ENCODE data around the gene RYR2. TPM values are rescaled to one million over a fixed set of nuclear protein-coding genes. Genes with fewer than 3 reads are reported as not detected.
"Not testable (repeated sequence)": the region's sequence is repeated elsewhere in the genome, so short reads cannot be mapped to it uniquely, and the experiment has no call there.

RYR2 gene
- total RNA-seq, 1 donor from 2014 or later, result 2.4 TPM

DNA sequence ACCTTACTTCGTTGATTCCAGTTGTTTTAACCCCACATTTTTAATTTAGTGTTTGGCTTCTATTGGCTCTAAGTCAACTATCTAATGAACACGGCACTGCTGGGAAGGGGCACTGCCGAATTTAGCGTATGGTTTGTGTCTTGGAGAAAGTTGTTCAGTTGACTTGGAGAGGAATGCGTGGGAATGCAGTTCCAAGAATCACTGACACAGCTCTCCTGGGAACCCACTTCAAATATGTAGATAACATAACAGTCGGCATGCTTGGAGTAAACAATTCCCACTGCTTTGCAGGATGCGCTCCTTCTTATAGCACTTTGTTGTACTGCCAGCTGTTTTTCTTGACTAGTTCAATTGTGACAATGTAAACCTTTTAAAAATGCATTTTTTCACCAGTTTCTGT is 104.3 kb downstream of the RYR2 start:
- peak; percentile 79 for DNase-seq

GRCh38 chr1:237149857-237150256 is 107.9 kb downstream of the RYR2 start:
- peak; percentile 38 for DNase-seq

GRCh38 chr1:237151979-237152378 is 110.0 kb downstream of the RYR2 start:
- DNase-seq, result not testable (repeated sequence)

DNA sequence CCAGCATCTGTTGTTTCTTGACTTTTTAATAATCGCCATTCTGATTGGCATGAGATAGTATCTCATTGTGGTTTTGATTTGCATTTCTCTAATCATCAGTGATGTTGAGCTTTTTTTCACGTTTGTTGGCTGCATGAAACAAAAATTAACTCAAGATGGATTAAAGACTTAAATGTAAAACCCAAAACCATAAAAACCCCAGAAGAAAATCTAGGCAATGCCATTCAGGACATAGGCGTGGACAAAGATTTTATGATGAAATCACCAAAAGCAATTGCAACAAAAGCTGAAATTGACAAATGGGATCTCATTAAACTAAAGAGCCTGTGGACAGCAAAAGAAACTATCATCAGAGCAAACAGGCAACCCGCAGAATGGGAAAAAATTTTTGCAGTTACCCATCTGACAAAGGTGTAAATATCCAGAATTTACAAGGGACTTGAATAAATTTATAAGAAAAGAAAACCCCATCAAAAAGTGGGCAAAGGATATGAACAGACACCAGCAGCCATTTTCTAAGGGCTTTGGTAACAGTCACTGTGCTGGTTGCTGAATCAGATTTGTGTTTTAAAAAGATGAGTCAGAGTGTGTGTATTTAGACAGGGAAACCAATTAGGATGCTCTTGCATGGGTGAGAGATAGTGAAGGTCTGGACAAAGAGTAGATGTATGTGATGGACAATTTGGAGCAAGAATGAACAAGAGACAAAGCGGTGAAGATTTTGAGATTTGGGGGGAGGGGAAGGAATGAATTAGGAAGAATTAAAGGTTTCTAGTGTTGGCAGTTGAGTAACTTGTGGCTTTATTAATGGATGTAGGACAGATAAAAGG is 110.7 kb downstream of the RYR2 start:
- DNase-seq, result no peak

GRCh38 chr1:237154157-237154556 is 112.2 kb downstream of the RYR2 start:
- no peak for DNase-seq

- no peak for DNase-seq
Measured at GRCh38 chr1:237164406-237165352, 122.7 kb downstream of the RYR2 start.

DNA sequence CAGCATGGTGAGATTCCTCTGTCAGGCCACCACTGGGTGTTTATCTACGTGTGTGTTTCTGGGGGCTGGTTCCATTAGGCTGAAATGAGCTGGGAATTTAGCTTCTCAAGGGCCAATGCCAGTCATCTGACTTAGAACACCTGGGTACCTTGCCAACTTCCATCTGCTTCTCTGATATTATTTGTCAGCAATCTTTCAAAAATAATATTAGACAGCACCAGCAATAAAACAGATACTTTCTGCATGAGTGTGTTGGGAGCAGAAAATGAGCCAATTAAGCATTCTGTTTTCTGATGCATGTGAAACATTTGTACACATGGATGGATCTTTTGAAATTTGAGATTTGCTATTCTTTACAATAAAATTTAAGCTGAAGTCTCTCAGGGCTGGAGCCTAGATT is 124.1 kb downstream of the RYR2 start:
- DNase-seq, result no peak

GRCh38 chr1:237166593-237167101 is 124.7 kb downstream of the RYR2 start:
- no peak for DNase-seq

DNA sequence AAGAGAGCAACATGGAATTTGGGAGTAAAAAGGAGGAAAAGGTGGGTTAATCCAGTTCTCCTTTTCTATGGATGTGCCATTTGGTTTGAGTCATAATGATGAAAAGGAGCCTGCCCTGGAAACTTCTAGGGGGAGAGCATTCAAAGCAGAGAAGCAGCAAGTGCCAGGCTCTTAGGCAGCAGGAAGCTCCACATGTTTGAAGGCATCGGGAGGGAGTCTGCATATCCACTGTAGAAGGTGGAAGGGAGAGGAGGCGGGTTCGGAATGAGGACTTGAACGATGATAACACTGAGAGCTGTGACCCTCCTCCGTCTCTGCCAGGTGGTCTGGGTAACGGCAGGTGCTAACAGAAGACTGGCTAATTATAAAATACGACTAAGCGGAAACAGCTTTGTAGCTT is 128.2 kb downstream of the RYR2 start:
- DNase-seq, result no peak

GRCh38 chr1:237171454-237172117 is 129.6 kb downstream of the RYR2 start:
- DNase-seq, result peak; percentile 71

GRCh38 chr1:237172118-237172485 is 130.1 kb downstream of the RYR2 start:
- DNase-seq, result no peak

DNA sequence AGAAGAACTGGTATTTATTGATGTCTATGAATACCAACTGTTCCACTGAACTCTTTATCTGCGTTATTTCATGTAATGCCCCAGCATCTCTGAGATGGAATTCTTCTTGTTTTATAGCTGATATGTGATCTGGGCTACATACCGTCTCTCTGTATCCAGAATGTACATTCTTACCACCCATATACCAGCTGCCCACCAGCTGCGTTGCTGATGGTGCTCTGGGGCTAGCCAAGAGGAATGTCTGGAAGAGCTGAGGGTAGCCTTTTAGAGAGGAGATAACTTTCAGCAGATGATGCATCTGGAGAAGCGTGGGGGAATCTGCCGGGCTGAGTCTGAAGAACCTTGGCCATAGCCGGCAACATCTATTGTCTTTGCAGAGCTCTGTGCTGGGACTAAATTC is 137.5 kb downstream of the RYR2 start:
- peak; percentile 69 for DNase-seq

GRCh38 chr1:237180256-237180655 is 138.3 kb downstream of the RYR2 start:
- no peak for DNase-seq

DNA sequence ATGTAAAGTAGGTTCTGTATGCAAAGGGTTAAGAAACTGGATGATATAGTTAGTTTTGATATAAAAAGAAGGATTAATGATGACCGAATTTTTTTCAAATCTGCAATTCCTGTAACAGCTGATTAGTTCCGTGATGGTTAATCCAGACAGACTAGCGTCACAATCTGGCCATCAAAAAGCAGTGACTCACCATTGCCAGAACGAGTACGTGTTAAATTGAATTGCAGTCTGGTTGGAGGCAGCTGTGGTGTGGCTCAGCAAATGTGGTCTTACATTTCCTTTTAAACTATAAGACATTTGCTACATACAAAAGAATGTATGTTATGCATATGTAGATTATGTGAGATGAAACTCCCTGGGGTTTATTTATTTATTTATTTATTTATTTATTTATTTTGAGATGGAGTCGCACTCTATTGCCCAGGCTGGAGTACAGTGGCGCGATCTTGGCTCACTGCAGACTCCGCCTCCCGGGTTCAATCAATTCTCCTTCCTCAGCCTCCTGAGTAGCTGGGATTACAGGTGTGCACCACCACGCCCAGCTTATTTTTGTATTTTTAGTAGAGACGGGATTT is 139.8 kb downstream of the RYR2 start:
- DNase-seq, result peak; percentile 79

GRCh38 chr1:237183963-237184540 is 142.1 kb downstream of the RYR2 start:
- no peak for DNase-seq

GRCh38 chr1:237186675-237187074 is 144.7 kb downstream of the RYR2 start:
- no peak for DNase-seq

GRCh38 chr1:237187842-237188241 is 145.9 kb downstream of the RYR2 start:
- DNase-seq, result no peak

DNA sequence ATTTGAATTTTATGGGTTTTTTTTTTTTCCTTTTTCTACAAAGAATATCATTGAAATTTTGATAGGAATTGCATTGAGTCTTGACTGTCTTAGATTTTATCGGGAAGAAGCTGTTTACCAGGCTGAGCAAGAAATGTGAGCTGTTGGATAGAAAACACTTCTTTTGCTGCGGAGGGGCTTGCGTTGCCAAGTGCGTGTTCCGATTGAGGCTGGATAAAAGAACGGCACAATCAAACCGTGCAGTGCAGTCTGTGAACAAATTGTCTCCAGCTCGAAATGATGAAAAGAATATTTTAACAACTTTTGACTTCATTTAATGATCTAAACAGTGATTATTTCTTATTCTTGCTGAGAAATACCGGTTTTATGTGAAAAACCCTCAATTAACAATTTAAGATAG is 149.4 kb downstream of the RYR2 start:
- no peak for DNase-seq

- DNase-seq, result no peak
Measured at GRCh38 chr1:237197470-237198425, 155.8 kb downstream of the RYR2 start.

DNA sequence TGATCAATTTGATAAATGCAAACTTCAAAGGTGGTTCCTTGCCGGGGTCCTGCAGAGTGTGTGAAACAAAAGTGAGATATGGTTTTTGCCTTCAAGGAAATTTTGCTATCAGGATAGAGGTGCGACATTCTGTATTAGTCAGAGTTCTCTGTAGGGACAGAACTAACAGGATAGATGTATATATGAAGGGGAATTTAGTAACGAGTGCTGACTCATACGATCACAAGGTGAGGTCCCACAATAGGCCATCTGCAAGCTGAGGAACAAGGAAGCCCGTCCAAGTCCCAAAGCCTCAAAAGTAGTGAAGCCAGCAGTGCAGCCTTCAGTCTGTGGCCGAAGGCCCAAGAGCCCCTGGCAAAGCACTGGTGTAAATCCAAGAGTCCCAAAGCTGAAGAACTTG is 157.0 kb downstream of the RYR2 start:
- no peak for DNase-seq

GRCh38 chr1:237201155-237201554 is 159.2 kb downstream of the RYR2 start:
- DNase-seq, result no peak

Data from tongue (tissue), 2 donors.